Spleen (tissue), 11 donors: ENCODE data around the gene ATG14. TPM values are rescaled to one million over a fixed set of nuclear protein-coding genes. Genes with fewer than 3 reads are reported as not detected.
"Not testable (repeated sequence)": the region's sequence is repeated elsewhere in the genome, so short reads cannot be mapped to it uniquely, and the experiment has no call there.

Experiments
- DNase-seq: peaks from one replicate; pipeline ENCODE4 v3.0.0-alpha.2; 2020
- H3K27ac ChIP-seq, 8 donors: fragments of 200-600 bp; sonication (generic) in 7 of 8; 1 replicate in 4 of 8; 2 replicates in 4 of 8; pipeline versions ENCODE4 v1.5.0 to v1.8.0; 2016 to 2021; ENCODE audit warnings: inconsistent platforms in 4 of 8, mild to moderate bottlenecking in 4 of 8, moderate library complexity in 1 of 8
- H3K27me3 ChIP-seq, 7 donors: fragments of 200-600 bp; sonication (generic) in 6 of 7; replicated peaks in 1 of 7; 1 replicate in 4 of 7; 2 replicates in 3 of 7; pipeline versions ENCODE4 v1.5.0 to v1.8.0; 2016 to 2021; ENCODE audit warnings: inconsistent platforms in 3 of 7, mild to moderate bottlenecking in 1 of 7
- H3K36me3 ChIP-seq, 6 donors: fragments of 200-600 bp; sonication (generic) in 5 of 6; 1 replicate in 4 of 6; 2 replicates in 2 of 6; pipeline versions ENCODE4 v1.5.0 to v1.8.0; 2016 to 2021; ENCODE audit warnings: inconsistent platforms in 2 of 6
- H3K4me1 ChIP-seq, 6 donors: fragments of 200-600 bp; sonication (generic) in 5 of 6; 1 replicate in 3 of 6; 2 replicates in 3 of 6; pipeline versions ENCODE4 v1.5.0 to v1.8.0; 2016 to 2021; ENCODE audit warnings: inconsistent platforms in 3 of 6
- H3K4me3 ChIP-seq, 8 donors: fragments of 200-600 bp; sonication (generic) in 7 of 8; 1 replicate in 4 of 8; 2 replicates in 4 of 8; pipeline versions ENCODE4 v1.5.0 to v1.8.0; 2016 to 2021; ENCODE audit warnings: inconsistent platforms in 4 of 8, mild to moderate bottlenecking in 4 of 8, moderate library complexity in 2 of 8
- H3K9me3 ChIP-seq, 8 donors: fragments of 200-600 bp; sonication (generic) in 7 of 8; 1 replicate in 4 of 8; 2 replicates in 4 of 8; pipeline versions ENCODE4 v1.5.0 to v1.8.0; 2016 to 2021; ENCODE audit warnings: inconsistent platforms in 4 of 8
- CTCF ChIP-seq, 11 experiments: fragments of 200-600 bp in 7 of 11; fragments of 450-650 bp in 4 of 11; sonication (generic) in 4 of 11; IDR thresholded peaks in 8 of 11; conservative IDR thresholded peaks in 3 of 11; 1 replicate in 7 of 11; 2 replicates in 4 of 11; pipeline versions ENCODE4 v1.4.0 to v1.8.0; 2016 to 2021; ENCODE audit warnings: antibody characterized with exemption in 11 of 11, inconsistent platforms in 4 of 11, mild to moderate bottlenecking in 1 of 11
- POLR2A ChIP-seq, 3 donors: fragments of 450-650 bp; IDR thresholded peaks; one replicate each; pipeline ENCODE4 v1.5.1; 2017; ENCODE audit warnings: antibody characterized with exemption in 3 of 3, mild to moderate bottlenecking in 1 of 3
- POLR2AphosphoS5 ChIP-seq, 3 donors: sonication (generic); formaldehyde crosslinking; IDR thresholded peaks; one replicate each; pipeline ENCODE4 v1.5.1; 2017; ENCODE audit warnings: antibody characterized with exemption in 3 of 3
- WGBS, 5 donors: extraction: QIAGEN DNeasy Blood & Tissue Kit in 3 of 5; methylation state at CpG; one replicate each; pipeline versions ENCODE4 v1.1.5 to v1.1.7; 2013 to 2018; 5-methylcytosine and 5-hydroxymethylcytosine counted together
- intact Hi-C: fragments of 100-400 bp; cut with DNase I; formaldehyde crosslinking; loops from one replicate; pipeline ENCODE4 v1.15.0; 2023; ENCODE audit warnings: low total_unique reads
- polyA plus RNA-seq, 3 donors: library from polyadenylated mRNA; stranded (reverse); fragments of 200-250 nt; gene quantifications; one replicate each; pipeline ENCODE4 v1.2.1, GENCODE V29; 2013
- total RNA-seq, 7 donors: library from RNA; depleted of rRNA in 3 of 7; stranded (reverse); fragments of >200 nt in 3 of 7; fragmentation: NEBNext Ultra II Directional in 4 of 7; extraction: Animal tissue kit (Norgen Biotek cat#: 25700) in 4 of 7; gene quantifications; one replicate each; pipeline versions ENCODE4 v1.1.0 to v1.2.1, GENCODE V29; 2016 to 2021
- donor health status: healthy with polysubstance abuse.
- donor health status: DM: no; HTN: no; CAD: no; lungs with moderate emphysema.
- donor health status: DM: no; HTN: no; CAD: no.
- donor health status: Bipolar disorder and iron deficiency.
- donor health status: healthy.
- donor health status: DM: no; HTN: no; CAD: no.
- donor health status: DM: yes; HTN: yes; CAD: no.

ATG14 gene
- total and polyA plus RNA-seq, 10 donors: 5.4 to 14.8 (median 12.1) TPM

- no peaks in the 10 kb centered on the region for H3K9me3 ChIP-seq
- H3K27me3 ChIP-seq: no peaks in the 10 kb centered on the region
- TF ChIP-seq CTCF (IDR thresholded peaks at IDR 0.05 in 8 of 11, conservative IDR thresholded peaks at IDR 0.05 in 3 of 11): no peak
- no peak for DNase-seq
- peaks cover 0 to 16% (median 0%) of the 10 kb centered on the region in 6 donors for H3K4me1 ChIP-seq
- no peak overlapping the region for H3K4me3 ChIP-seq
- intact Hi-C loops: no loop called here
- peak overlapping the region in 3 of 8 donors; percentile 58 to 79 (median 76) for H3K27ac ChIP-seq
- 92 to 98% (median 97%) methylated on average over 4 of the region's 4 CpGs for WGBS, 5 donors
- H3K36me3 ChIP-seq: peaks cover 0 to 97% (median 34%) of the 10 kb centered on the region in 6 donors
Observed at GRCh38 chr14:55387121-55387520, 24.5 kb downstream of the ATG14 start.

- intact Hi-C loops: no loop called here
- DNase-seq: no peak
- Histone ChIP-seq H3K27ac (peak overlapping the region; percentile 11 to 79 (median 74)), H3K27me3 (no peaks in the 10 kb centered on the region), H3K4me1 (peaks cover 0 to 16% (median 0%) of the 10 kb centered on the region in 6 donors), H3K36me3 (peaks cover 3 to 100% (median 41%) of the 10 kb centered on the region in 6 donors), H3K9me3 (no peaks in the 10 kb centered on the region), H3K4me3 (no peak overlapping the region)
- 63 to 78% (median 73%) methylated on average over 6 of the region's 6 CpGs for WGBS, 5 donors
- TF ChIP-seq POLR2A (IDR thresholded peaks at IDR 0.05) (no peak), POLR2AphosphoS5 (IDR thresholded peaks at IDR 0.05) (no peak), CTCF (IDR thresholded peaks at IDR 0.05 in 8 of 11, conservative IDR thresholded peaks at IDR 0.05 in 3 of 11) (no peak)
Observed at GRCh38 chr14:55386037-55386808, 25.4 kb downstream of the ATG14 start.

GRCh38 chr14:55384536-55384935, 27.1 kb downstream of the ATG14 start:
- H3K9me3 ChIP-seq: no peaks in the 10 kb centered on the region
- intact Hi-C loops: no loop called here
- no peak for DNase-seq
- WGBS, 5 donors: 65 to 78% (median 75%) methylated on average over 3 of the region's 3 CpGs
- no peaks in the 10 kb centered on the region for H3K27me3 ChIP-seq
- peaks cover 3 to 100% (median 51%) of the 10 kb centered on the region in 6 donors for H3K36me3 ChIP-seq
- no peak overlapping the region for H3K4me3 ChIP-seq
- H3K27ac ChIP-seq: peak overlapping the region in 7 of 8 donors; percentile 58 to 79 (median 76)
- H3K4me1 ChIP-seq: peaks cover 0 to 16% (median 0%) of the 10 kb centered on the region in 6 donors
- TF ChIP-seq POLR2AphosphoS5 (IDR thresholded peaks at IDR 0.05): no peak
- TF ChIP-seq POLR2A (IDR thresholded peaks at IDR 0.05): no peak
- TF ChIP-seq CTCF (IDR thresholded peaks at IDR 0.05 in 8 of 11, conservative IDR thresholded peaks at IDR 0.05 in 3 of 11): no peak

GRCh38 chr14:55383541-55384140, 28.0 kb downstream of the ATG14 start:
- no peak for DNase-seq
- intact Hi-C loops: no loop called here
- 79 to 92% (median 87%) methylated on average over 5 of the region's 5 CpGs for WGBS, 5 donors
- H3K27me3 ChIP-seq: no peaks in the 10 kb centered on the region
- H3K27ac ChIP-seq: peak overlapping the region in 6 of 8 donors; percentile 67 to 79 (median 77)
- no peak overlapping the region for H3K4me3 ChIP-seq
- H3K9me3 ChIP-seq: no peaks in the 10 kb centered on the region
- TF ChIP-seq CTCF (IDR thresholded peaks at IDR 0.05 in 8 of 11, conservative IDR thresholded peaks at IDR 0.05 in 3 of 11) (no peak), POLR2A (IDR thresholded peaks at IDR 0.05) (no peak), POLR2AphosphoS5 (IDR thresholded peaks at IDR 0.05) (no peak)
- H3K36me3 ChIP-seq: peaks cover 3 to 100% (median 51%) of the 10 kb centered on the region in 6 donors
- peaks cover 0 to 16% (median 0%) of the 10 kb centered on the region in 6 donors for H3K4me1 ChIP-seq

GRCh38 chr14:55383056-55383466, 28.6 kb downstream of the ATG14 start:
- H3K36me3 ChIP-seq: peaks cover 3 to 100% (median 53%) of the 10 kb centered on the region in 6 donors
- H3K9me3 ChIP-seq, intact Hi-C loops, DNase-seq, H3K27me3 ChIP-seq, H3K4me3 ChIP-seq: not testable (repeated sequence)
- peaks cover 0 to 16% (median 0%) of the 10 kb centered on the region in 6 donors for H3K4me1 ChIP-seq
- WGBS, 5 donors: 86 to 95% (median 91%) methylated on average over 10 of the region's 10 CpGs
- peak overlapping the region in 1 of 8 donors; percentile 79 for H3K27ac ChIP-seq
